ENCODE data around the gene POLR2B. TPM values are rescaled to one million over a fixed set of nuclear protein-coding genes. Genes with fewer than 3 reads are reported as not detected.
"Not testable (repeated sequence)": the region's sequence is repeated elsewhere in the genome, so short reads cannot be mapped to it uniquely, and the experiment has no call there.

The POLR2B gene
- polyA plus RNA-seq, 1 donor = 128 TPM

DNA sequence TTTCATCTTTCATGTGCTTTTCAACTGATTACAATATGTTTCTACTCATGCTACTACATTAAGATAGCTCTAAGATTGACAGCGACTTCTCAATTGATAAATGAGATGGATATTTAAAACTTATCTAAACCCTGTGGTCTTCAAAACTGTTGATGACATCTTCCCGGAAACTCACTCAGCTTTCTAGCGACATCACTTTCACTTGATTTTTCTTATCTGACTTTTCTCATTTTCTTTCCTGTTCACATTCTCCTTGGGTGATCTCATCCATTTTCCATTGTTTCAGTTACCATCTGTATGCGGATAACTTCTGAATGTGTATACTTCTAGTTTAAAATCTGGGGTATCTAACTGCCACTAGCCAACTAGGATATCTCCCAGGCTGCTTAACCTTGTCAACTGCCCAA lies 3.1 kb downstream of the POLR2B start:
- DNase-seq = no peak

DNA sequence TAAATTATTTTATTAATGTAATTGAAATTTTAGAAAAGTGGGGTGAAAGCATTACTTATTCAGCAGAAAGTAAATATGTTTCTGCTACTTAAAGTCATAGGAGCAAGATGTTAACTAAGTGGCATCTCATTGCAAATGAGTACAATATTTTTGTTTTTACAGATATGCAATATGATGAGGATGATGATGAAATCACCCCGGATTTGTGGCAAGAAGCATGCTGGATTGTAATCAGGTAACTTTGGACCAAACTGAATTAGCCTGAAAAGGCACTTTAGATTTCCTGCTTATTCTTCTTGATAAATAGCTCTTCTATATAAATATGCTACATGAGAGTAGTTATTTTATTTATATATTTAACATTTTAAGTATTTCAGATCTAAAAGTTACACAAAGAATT lies 7.5 kb downstream of the POLR2B start:
- DNase-seq = no peak

DNA sequence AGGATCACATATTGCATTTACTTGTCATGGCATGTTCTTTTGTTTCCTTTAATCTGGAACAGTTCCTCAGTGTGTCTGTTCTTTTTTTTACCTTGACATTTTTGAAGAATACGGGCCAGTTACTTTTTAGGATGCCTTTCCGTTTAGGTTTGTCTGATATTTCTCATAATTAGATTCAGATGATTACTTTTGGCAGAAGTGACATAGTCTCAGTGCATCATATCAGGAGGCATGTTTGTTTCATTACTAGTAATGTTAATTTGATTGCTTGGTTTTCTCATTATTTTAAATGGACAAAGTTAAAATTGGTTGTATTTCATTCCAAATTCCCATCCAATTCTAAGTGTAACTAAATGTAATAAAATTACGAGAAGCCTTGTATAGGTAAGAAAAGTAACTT lies 8.3 kb downstream of the POLR2B start:
- DNase-seq = no peak

DNA sequence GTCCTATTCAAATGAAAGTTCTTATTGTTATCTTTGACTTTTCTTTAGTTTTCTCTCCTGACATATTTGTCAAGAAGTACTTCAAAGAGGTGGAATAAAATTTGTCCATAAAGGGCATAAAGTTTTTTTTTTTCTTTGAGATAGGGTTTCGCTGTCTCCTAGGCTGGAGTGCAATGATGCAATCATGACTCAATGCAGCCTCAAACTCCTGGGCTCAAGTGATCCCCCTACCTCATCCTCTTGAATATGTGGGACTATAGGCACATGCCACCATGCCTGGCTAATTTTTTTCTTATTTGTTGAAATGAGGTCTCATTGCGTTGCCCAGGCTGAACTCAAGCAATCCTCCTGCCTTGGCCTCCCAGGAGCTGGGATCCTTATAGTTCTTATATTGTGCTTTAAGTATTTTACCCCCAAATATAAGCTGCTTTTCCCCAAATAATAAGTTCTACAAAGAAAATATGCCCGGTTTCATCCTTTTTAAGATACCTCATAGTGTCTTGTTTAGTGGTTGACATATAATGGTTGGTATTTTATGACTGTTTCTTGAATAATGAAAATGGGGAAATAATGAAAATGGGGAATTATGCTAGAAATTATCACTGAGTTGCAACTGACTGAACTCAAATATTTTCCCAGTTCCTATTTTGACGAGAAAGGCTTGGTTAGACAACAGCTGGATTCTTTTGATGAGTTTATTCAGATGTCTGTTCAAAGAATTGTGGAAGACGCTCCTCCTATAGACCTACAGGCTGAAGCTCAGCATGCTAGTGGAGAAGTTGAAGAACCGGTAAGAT lies 11.6 kb downstream of the POLR2B start:
- DNase-seq = no peak

DNA sequence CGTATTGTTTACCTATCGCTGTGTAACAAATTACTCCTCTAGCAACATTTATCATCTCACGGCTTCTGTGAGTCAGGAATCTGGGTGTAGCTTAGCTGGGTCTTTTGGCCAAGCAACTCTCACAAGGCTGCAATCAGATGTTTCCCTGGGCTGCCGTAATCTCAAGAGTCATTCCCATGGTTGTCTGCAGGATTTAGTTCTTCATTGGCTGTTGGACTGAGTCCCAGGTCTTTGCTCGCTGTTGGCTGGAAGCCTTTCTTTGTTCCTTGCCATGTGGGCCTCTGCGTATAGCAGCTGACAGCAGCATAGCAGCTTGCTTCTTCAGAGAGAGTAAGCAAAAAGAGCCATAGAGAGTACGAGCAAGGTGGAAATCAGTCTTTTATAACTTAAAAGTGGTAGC lies 16.8 kb downstream of the POLR2B start:
- peak; percentile 13 for DNase-seq

DNA sequence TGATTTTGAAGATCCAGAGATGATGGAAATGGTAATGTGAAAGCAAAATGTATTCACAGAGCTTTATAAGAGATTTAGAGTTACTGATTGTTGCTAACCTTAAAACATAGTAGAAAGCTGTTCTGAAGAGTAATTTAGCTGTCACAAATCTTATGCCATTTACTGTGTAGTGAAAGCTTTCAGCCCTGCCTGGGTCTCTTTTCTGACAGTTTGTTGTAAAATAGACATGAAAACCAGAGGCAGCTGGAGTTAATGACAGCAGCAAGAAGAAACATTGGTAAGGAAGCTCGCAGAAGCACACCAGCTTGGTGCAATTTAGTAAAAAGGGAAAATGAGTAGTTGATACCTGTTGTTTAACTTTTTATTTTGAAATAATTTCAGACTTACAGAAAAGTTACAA lies 21.1 kb downstream of the POLR2B start:
- DNase-seq = no peak

DNA sequence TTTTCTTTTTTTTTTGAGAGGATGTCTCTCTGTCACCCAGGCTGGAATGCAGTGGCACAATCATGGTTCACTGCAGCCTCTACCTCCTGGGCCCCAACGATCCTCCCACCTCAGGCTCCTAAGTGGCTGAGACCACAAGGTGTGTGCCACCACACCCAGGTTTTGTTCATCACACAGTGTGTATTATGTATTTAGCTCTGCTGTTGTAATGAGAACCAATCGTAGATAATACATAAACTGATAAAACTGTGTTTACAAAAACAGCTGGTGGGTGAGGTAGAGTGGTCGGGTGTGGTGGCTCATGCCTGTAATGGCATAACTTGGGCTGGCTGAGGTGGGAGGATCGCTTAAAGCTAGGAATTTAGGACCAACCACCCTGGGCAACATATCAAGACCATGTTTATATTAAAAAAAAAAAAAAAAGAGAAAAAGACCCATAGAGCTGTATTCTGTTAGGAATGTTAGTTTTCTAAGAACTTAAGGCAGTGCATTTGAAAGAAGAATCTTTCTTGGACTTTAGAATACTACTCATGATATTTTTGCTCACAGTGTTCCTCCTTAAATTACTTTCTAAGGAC lies 34.9 kb downstream of the POLR2B start:
- DNase-seq = no peak

DNA sequence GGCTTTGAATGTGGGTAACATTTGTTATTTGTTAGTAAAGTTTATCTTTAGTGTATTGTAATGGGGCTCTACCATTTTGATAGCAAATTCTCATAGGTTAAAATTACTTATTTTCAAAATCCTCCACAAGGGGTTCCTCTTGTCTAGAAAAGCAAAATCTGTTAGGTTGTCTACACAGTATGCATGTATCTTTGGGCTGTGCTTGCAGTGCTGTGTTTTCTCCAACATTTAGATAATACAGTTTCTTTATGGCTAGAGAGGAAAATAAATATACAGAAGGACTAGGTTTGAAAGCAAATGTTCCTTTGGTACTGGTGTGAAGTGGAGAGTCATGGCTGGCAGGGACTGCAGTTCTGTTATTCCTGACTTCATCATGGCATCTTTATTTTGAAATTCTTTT lies 40.3 kb downstream of the POLR2B start:
- no peak for DNase-seq

DNA sequence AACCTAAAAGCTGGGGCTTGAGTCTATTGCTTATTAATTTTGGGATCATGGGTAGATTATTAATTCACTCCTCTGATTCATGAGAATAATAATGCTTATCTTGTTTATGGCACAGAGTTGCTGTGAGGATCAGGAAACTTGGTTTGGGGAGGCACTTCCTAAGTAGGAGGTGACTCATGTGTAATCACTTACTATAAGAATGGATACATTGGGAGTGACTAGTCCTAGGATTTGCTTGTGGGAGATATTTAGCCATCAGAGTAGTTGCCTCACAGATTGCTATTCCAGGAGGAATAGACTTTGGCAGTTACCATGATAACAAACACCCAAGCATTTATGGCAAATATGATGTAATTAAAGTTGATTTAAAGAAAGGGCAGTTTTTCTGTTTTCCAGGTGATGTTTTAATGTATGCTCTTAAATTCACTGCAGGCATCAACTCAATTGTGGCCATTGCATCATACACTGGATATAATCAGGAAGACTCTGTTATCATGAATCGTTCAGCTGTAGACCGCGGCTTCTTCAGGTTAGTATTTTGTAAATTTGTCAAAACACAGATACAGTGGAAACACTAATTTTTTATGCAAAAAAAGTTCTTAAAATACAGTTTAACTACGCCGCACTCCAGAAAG lies 41.9 kb downstream of the POLR2B start:
- DNase-seq = no peak

DNA sequence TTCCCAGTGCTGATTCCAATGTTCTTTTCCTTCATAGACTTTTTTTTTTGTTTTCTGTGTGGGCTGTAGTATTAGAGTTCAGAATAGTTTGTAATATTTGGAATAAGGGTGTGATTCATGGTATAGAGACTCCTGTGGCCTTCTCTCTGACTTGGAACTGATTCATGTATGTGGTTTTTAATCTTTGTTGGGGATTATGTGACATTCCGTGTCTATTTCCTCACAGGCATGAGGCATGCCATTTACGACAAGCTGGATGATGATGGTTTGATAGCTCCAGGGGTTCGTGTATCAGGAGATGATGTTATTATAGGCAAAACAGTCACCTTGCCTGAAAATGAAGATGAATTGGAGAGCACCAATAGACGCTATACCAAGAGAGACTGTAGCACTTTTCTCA lies 44.4 kb downstream of the POLR2B start:
- no peak for DNase-seq

DNA sequence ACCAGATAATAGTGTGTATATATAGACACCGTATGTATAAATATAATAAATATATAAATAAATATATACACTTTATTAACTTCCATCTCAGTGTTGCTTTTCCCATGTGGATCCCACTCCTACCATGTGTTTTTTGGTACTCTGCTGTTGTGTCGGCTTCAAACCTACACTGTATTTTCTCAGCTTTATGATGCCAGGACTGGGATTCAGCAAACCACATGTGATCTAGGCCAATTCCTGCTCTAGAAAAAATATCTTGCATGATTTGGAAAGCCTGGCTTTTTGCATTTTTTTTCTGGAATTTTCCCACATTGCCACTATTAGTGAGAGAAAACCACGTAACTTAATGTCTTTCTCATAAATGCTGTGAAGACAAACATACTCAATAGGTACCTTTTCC lies 55.8 kb downstream of the POLR2B start:
- no peak for DNase-seq

DNA sequence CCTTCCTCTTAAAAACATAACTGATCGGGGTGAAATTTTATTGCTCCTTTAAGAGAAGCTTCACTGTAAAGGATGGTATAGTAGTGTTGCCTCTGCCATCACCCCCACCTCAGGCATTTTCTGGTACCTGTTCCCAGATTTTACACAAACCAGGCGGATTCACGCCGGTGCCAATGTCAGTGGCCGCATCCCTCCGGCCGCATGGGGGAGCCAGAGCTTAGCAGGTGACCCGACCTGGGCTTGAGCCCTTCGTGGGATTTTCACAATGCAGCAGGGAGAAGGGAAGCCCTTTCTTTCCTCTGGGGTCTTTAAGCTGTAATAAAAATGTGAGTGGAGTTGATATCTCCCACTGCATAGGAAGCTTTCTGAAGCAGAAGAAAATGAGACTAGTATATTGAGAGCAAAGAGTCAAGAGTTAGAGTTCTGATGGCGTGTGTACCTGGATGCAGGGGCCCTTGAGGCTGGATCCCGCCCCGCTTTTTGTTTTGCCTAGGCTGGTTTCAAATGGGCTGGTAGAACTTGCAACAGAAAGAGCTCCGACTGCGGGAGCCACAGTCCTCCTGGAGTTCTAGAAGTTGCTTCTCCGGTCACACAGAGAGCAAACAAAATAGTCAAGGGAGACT lies 59.4 kb downstream of the POLR2B start:
- peak; percentile 66 for DNase-seq

DNA sequence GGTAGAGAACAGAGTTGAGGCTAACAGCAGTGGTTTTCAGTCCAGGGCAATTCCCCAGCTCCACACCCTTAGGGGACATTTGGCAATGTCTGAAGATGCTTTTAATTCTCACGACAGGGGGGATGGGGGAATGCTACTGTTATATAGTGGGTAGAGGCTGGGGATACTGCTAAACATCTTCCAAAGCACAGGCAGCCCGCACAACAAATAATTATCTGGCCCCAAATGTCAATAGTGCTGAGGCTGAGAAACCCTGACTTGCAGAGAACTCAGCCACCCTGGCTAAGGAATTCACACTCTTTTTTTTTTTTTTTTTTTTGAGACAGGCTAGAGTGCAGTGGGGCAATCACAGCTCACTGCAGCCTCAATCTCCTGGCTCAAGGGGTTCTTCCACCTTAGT lies 60.6 kb downstream of the POLR2B start:
- no peak for DNase-seq

DNA sequence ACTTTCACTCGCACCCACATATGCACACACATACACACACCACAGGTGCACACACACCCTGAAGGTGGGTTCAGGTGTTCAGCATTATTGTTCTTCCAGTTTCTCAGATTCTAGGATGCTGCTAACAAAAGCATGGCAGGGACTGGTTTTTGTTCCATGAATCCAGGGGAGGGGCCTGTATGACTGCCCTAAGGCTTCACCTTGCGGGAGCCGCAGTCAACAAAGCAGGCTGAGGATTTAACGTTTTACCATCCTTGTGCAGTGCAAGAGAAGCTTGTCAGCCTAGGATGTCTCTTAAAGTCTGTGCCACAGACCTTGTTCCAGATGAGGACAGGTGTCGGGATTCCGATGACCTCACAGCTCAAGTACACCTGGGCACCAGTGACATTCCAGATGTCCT lies 61.8 kb downstream of the POLR2B start:
- no peak for DNase-seq

DNA sequence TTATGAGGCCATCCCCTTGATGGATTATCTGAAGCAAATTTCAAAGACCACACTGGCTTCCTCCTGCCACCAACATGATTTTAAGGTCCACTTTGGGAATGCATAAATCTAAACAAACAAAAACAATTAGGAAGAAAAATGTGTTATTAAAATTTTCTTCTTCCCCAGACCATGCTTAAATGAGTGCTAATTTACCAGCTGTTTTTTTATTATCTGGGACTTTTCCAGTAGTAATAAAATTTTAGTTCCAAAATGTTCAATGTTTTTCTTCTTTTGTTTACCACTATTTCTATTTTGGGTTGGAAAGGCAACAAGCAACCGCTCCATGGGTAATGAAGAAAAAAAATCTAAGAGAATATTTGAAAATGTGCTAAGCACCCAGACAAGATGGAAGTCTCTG lies 62.3 kb downstream of the POLR2B start:
- DNase-seq = no peak

DNA sequence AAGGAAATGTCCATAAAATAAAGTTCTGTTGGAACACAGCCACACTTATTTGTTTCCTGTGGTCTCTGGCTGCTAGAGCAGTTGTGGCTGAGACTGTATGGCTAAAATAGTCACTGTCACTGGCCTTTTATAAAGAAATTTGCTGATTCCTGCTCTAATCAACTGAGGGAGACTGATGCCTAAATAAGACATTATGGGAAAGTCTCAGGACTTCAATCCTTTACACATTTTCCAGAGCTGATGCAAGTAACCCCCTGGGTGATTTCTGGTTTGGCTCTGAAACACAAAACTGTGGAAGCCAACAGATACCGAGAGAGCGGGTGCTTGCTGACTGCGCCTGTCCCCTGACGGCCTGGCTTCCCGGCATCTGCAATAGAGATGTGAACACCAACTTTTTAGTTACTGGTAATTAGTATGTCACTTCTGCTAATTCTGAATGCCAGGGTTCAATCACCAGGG lies 64.0 kb downstream of the POLR2B start:
- no peak for DNase-seq

DNA sequence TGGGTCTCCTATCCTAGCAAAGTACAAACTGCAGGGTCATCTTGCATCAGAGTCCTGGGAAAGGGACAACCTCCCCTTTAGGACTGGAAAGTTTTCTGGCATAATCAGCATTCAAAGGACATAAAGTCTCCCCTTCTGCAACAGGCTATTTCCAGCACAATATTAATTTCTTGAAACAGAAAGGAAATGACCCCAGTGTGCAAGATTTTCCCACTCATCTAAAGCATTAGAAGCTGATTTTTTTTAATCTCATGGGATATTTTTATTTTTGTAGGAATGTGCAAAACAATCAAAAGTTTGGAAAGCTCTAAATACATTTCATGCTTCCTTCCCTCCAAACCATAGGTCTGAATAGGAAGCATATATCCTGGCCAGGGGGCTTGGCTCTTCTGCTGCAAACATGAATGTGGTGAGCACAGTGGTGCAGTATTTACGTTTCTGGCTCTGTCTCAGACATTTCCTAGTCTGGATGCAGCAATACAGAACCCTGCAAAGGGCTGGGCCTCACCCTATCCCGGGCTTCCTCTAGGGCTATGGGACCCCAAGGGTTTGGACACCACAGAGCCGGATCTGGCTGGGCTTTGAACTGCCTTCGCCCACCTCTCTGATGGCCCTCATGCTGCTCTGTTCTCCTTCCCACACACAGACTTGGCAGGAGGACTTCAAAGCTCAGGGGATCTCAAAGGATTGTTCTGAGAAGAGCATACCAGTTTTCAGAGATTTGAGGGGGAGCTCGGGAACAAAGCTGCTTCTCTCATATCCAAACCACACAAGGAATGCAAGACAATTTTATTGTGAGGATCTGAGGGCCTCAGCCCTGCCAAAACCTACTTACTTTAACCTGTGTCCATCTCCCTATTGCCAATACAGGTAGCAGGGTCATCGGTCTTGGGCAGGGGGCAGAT lies 64.9 kb downstream of the POLR2B start:
- no peak for DNase-seq

DNA sequence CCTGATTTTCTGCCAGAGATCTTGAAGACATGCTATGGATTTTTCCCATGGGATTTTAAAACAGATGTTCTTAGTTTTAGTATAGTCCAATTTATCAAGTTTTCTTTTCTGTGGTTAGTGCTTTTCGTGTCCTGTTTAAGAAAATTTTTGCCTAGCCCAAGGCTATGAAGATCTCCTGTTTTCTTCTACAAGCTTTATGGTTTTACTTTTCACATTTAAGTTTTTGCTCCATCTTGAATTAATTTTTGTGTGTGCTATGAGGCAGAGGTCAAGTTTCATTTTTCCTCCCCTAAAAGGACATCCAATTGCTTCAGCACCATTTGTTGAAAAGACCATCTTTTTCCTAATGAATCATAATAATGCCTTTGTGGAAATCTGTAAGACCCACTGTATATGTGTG lies 65.6 kb downstream of the POLR2B start:
- DNase-seq = no peak

DNA sequence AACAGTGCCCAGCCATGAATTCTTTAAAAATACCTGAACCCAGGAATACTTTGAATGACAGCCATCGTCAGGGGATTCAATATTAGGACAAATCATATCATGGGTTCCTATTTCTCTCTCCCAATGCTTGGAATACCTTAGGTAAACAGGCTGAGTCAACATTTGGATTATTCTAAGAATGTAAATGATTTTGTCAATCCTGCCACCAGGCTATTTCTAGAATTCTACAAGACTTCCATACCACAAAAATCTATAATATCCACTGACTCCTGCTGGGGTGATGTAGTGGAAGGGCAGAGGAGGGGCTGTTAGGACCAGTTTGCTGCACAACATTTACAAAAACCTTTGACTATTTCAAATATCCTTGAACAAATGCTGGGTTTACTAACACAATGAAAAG lies 66.3 kb downstream of the POLR2B start:
- no peak for DNase-seq

DNA sequence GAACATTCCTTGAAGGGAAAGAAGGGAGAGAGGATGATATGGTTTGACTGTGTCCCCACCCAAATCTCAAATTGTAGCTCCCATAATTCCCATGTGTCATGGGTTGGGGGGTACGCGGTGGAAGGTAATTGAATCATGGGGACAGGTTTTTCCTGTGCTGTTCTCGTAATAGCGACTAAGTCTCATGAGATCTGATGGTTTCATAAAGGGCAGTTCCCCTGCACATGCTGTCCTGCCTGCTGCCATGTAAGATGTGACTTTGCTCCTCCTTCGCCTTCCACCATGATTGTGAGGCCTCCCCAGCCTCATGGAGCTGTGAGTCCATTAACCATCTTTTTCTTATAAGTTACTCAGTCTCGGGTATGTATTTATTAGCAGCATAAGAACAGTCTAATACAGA lies 68.3 kb downstream of the POLR2B start:
- DNase-seq = not testable (repeated sequence)

DNA sequence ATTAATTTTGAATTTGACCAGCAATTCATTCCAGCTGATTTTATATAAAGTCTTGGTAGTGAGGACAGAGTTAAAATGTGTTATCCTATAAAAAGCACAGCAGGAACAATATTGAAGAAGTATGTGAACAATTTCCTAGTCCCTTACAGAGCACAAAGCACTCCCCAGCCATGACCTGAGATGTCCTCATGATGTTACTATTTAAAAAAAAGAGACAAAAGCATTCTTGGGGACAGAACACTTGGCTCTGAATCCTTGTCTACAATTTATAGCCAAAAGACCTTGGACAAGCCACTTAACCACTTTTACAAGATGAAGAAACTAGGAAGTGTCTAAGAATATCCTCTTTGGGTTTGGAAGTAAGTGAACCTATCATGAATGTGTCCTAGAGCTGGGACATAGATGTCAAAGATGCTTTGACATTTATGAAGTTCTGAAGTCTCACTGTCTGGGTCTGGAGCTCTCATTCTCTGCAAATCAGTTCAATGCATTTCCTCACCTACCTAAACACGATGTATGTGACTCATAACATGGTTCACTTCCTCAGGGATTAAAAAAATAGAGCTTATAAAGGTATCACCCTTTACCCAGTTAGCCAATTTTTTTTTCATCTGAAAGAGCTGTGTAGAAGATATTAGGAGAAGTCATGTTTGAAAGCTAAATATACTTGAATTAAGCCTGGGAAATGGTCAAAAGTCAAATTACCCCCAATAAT lies 70.1 kb downstream of the POLR2B start:
- no peak for DNase-seq
